AG08396 (cell line): ENCODE results near the gene CLDN17.

ENCODE experiments used
- DNase-seq: peaks from one replicate; pipeline ENCODE4 v3.0.0; 2012; ENCODE audit warnings: low spot score, mixed read lengths

The CLDN17 gene, protein sequence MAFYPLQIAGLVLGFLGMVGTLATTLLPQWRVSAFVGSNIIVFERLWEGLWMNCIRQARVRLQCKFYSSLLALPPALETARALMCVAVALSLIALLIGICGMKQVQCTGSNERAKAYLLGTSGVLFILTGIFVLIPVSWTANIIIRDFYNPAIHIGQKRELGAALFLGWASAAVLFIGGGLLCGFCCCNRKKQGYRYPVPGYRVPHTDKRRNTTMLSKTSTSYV

GRCh38 chr21:30166705-30167104 lies at the start of gene CLDN17:
Gene CLDN17, minus strand, starts transcription at chr21:30166805. Its CDS starts 188 bp downstream, at chr21:30166617.
- no peak for DNase-seq

GRCh38 chr21:30216041-30216723 lies 49.6 kb upstream of the CLDN17 start, which contains the start of gene CLDN8:
Gene CLDN8, minus strand, starts transcription at chr21:30216097. Its CDS starts 172 bp downstream, at chr21:30215925.
- no peak for DNase-seq

DNA sequence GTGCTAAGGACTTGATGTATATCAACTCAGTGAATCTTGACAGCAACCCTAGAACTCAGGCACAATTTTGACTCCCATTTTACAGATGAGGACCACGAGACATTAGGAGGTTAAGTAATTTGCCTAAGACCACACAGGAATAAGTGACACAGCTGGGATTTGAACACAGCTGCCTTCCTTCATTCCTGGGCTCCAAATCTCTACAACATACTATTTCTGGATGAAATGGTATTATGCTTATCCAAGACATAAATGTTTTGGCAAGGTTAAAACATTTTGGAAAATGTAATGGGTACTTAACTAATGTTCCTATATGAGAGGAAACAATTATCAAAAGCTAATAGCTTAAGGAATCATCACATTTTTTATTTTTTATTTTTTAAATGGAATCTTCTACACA lies 44.5 kb upstream of the CLDN17 start:
- no peak for DNase-seq

DNA sequence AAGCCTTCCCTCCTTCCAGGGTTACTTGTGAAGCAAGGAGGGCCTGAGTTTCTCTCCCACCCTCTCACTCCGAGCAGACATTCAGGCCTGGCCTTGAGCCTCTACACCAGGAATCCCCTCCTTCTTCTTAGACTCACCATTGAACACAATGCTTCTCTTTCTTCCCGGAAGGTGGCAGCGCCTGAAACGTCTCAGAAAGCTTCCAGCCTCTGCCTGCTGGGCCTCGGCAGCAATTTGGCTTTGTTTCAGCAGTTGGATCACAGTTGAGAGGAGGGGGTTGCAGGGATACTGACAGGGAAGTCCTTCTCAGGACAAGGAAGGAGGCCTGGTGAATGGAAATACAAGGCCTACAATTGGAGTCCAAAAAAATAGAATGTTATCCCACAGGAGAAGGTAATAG lies 43.0 kb upstream of the CLDN17 start:
- DNase-seq = no peak

- no peak for DNase-seq
Observed at GRCh38 chr21:30207252-30207579, 40.6 kb upstream of the CLDN17 start.

DNA sequence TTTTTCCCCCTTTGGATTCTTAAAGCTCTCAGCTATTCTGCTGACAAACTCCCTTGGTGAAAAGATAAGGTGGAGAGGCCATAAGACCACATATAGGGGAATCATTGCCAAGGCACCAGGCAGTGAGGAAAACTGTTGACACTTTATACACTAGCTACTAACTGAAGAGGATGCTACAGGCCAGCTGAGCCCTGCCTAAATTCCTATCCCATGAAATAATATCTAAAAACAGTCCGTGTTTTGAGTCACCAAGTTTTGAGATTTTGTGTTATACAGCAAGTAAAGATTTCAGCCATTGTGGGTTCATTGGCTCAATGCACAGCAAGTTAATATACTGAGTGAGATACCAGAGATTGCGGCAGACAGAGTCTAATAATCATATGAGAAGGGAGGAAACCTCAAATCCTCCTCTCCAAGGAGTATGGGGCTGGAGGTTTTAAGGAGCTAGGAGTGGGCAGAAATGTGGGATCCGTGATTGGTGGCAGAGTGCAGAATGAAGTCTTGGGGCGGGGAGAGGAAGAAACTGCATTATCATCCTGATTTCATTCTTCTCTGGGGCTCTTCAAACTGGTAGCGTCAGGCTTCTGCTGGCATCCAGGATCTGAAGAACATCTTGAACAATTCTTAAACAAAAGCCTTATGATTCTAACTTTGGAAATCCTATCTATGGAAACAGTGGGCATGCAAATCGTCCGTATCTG lies 40.1 kb upstream of the CLDN17 start:
- no peak for DNase-seq

GRCh38 chr21:30200000-30200399 lies 33.4 kb upstream of the CLDN17 start:
- DNase-seq = no peak

GRCh38 chr21:30194701-30195299 lies 28.2 kb upstream of the CLDN17 start:
- DNase-seq = no peak

DNA sequence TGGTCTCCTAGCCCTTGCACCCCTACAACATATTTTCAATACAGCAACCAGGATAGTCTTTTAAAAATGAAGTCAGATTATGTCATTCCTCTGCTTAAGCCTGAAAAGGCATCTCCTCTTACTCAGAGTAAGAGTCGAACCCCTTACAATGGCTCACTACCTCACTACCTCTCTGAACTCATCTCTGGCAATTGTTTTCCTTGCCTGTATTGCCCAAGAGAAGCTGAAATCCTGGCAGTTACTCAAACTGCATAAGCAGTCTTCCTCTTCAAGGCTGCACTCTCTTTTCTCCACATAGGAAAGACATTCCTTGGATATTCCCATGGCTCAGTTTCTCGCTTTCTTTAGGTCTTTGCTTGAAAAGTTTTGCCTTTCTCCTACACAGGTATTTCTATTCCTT lies 26.6 kb upstream of the CLDN17 start:
- no peak for DNase-seq

- no peak for DNase-seq
Observed at GRCh38 chr21:30190554-30190953, 23.9 kb upstream of the CLDN17 start.

GRCh38 chr21:30189773-30190172 lies 23.2 kb upstream of the CLDN17 start:
- DNase-seq = no peak

GRCh38 chr21:30186242-30186641 lies 19.6 kb upstream of the CLDN17 start:
- DNase-seq = no peak

GRCh38 chr21:30168086-30168485 lies 1.5 kb upstream of the CLDN17 start:
- DNase-seq = no peak

- no peak for DNase-seq
Observed at GRCh38 chr21:30166171-30166570, 434 bp downstream of the CLDN17 start.

DNA sequence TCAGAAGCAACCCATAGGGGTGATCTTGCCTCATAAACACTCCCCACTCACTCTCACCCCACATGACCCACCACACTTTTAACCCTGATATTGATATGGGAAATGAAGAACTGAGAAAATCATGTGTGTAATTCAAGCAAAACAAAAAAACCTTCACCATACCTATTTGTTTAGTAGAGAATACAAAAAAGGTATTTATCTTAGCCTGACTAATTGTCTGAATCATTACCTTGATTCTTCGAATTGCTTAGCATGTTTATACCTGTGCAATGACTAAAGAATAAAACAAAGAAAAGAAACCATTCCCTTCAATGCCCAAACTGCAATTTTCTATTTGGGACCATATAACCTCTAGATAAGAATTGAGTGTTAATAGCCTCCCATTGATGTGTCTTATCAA lies 1.8 kb downstream of the CLDN17 start:
- no peak for DNase-seq

DNA sequence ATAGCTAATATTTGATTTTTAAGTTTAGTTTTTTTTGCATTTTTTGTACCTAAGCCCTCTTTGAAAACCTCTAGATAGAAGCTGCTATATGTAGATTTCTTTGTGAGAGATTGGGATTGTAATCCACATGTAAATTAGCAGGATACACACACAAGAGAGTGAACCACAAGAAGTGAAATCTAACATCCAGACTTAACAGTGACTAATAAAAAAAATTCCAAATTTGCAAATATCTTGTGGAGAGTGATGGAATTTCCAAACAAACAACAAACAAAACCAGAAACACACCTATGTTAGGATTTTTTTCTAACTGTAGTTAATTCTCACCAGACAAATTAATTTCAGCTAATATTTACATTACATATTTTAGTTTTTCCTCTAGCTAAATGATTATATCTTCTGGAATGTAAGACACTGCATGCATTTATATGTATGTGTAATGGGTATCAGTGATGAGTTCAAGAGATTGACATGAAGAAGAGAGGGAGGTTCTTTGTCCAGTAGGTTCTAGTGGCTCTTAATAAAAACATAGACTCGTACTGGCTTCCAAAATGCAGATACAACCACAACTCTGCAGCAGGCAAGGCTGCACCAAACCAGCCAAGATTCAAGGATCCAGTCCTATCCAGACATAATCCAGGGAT lies 12.8 kb downstream of the CLDN17 start:
- DNase-seq = no peak

DNA sequence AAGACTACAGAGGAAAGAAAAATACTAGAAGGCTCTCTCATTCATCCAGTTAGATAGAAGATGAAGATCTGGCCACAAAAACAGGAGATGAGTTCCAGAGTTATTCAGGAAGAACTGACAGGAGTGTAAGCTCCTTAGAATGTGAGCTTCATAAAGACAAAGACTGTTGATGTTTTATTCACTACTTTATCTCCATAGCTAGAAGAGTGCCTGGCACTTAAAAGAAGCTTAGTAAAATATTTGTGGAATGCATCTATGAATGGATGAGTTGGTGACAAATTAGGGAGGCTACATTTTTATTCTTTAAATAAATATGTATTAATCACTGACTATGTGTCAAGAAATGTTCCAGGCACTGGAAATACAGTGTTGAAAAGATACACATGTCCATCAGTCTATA lies 13.8 kb downstream of the CLDN17 start:
- DNase-seq = no peak

DNA sequence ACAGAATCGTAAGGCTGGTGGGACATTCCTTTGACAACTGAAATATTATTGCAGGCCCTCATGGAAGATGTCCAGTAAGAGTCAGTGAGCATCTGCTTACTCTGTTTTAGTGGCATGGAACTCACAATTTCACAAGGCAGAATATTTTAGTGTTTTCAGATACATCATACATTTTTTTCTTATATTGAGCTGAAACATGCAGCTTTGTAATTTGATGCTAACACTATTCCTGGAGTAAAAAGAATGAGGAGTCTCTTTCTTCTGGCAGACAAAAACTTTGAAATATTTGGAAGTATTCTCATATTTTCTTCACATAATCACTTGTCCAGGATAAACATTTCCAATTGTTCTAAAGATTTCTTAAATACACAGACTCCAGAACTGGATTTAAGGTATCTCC lies 17.7 kb downstream of the CLDN17 start:
- no peak for DNase-seq

DNA sequence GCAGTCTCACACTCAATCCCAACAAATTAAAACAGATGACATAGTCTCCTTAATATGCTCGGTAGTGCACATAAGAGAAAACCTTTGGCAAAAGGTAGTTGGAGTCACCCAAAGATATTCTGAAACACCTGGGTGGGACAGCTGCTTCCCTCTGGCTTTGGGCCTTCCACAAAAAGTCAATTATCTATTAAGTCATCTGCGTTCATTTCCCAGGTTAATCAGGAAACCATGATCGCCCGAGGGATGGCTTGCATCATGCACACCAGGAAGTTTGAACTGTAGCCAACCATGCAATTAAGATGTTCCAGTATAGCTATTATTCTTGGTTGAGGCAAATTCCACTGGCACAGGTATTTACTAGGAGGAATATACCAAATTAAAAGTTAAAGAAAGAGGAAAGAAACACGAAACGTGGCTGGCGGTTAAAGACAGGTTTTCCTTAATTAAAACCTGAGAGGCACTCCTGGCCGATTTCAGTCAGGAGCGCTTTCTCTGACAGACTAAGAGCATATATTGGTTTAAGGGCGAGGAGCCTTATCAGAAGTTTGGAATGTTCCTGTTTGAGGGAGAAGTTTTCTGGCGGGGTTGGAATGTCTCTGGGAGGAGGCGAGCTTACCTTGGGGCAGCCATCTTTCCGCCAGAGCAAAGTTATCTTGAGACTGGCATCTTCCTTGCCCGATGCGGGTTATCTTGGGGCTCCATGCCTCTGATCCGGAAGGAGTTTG lies 19.9 kb downstream of the CLDN17 start:
- DNase-seq = no peak

DNA sequence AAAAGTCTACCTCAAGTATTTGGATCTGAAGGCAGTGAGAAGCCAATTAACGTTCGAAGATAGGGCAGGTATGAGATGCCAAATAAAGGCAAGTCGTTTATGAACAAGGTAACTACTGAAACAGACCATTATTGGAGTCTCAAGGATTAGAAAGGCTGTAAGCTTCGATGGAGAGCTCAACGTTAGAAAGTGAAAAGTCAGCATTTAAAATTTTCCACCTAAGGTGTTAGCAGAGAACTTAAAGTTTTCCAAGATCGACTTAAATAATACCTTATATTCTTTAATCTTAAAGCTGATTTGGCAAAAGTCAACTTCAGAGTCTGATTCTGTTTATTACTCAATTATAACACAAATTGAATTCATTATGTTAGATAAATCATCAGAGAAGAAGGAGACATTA lies 28.1 kb downstream of the CLDN17 start:
- DNase-seq = no peak

GRCh38 chr21:30129246-30129645 lies 37.4 kb downstream of the CLDN17 start:
- DNase-seq = no peak

- no peak for DNase-seq
Observed at GRCh38 chr21:30126576-30126975, 40.0 kb downstream of the CLDN17 start.
